H1 (cell line): ENCODE results near the gene ILF2. TPM values are rescaled to one million over a fixed set of nuclear protein-coding genes. Genes with fewer than 3 reads are reported as not detected.

Experiments
- CBX5 ChIP-seq: fragments of 300-800, 300-1000 bp; sonication (generic); IDR thresholded peaks from 2 replicates; pipeline ENCODE4 v1.7.1; 2016; ENCODE audit warnings: antibody characterized with exemption, low read length, low read depth
- CHD2 ChIP-seq: IDR thresholded peaks from 2 replicates; pipeline ENCODE4 v1.6.1; 2012; ENCODE audit warnings: low read length, improper control_type of control experiment
- E2F6 ChIP-seq: IDR thresholded peaks from 2 replicates; pipeline ENCODE4 v1.6.1; 2012; ENCODE audit warnings: inconsistent platforms
- EZH2 ChIP-seq: fragments of 200-600 bp; sonication (generic); IDR thresholded peaks from 2 replicates; pipeline ENCODE4 v1.7.1; 2012; ENCODE audit warnings: low read depth, mild to moderate bottlenecking, moderate library complexity, low read length, inconsistent platforms; ENCODE audit not compliant: severe bottlenecking
- HDAC6 ChIP-seq: IDR thresholded peaks from one replicate; pipeline ENCODE4 v1.7.1; 2012; ENCODE audit warnings: low read depth, mild to moderate bottlenecking, inconsistent platforms, low read length, moderate library complexity
- KDM1A ChIP-seq: fragments of 200-600, 300-600 bp; sonication (generic); IDR thresholded peaks from 2 replicates; pipeline ENCODE4 v1.7.1; 2016; ENCODE audit warnings: mild to moderate bottlenecking, low read length, borderline replicate concordance
- KDM4A ChIP-seq: IDR thresholded peaks from one replicate; pipeline ENCODE4 v1.7.1; 2012; ENCODE audit warnings: low read depth, mild to moderate bottlenecking, moderate library complexity, low read length, inconsistent platforms; ENCODE audit not compliant: severe bottlenecking
- PHF8 ChIP-seq: fragments of 200-600 bp; sonication (generic); conservative IDR thresholded peaks from 2 replicates; pipeline ENCODE4 v1.7.1; 2012; ENCODE audit warnings: low read depth, mild to moderate bottlenecking, inconsistent platforms, low read length, moderate library complexity
- POU5F1 ChIP-seq: IDR thresholded peaks from 2 replicates; pipeline ENCODE4 v1.6.1; 2011; ENCODE audit warnings: low read depth, mild to moderate bottlenecking, low read length, moderate library complexity
- RAD21 ChIP-seq, 2 experiments: IDR thresholded peaks in 1 of 2; conservative IDR thresholded peaks in 1 of 2; 2 replicates each; pipeline ENCODE4 v1.6.1; 2011; ENCODE audit warnings: low read depth in 2 of 2, low read length in 2 of 2, improper control_type of control experiment in 1 of 2, inconsistent platforms in 1 of 2, mild to moderate bottlenecking in 1 of 2, moderate library complexity in 1 of 2
- RBBP5 ChIP-seq: IDR thresholded peaks from 2 replicates; pipeline ENCODE4 v1.7.1; 2012; ENCODE audit warnings: low read depth, mild to moderate bottlenecking, inconsistent platforms, low read length, moderate library complexity, borderline replicate concordance
- RXRA ChIP-seq: IDR thresholded peaks from 2 replicates; pipeline ENCODE4 v1.6.1; 2011; ENCODE audit warnings: low read depth, mild to moderate bottlenecking, low read length, moderate library complexity; ENCODE audit not compliant: insufficient read depth
- SIN3A ChIP-seq, 2 experiments: IDR thresholded peaks in 1 of 2; conservative IDR thresholded peaks in 1 of 2; 2 replicates each; pipeline ENCODE4 v1.6.1; 2011 to 2012; ENCODE audit warnings: low read length in 2 of 2, improper control_type of control experiment in 1 of 2, low read depth in 1 of 2, mild to moderate bottlenecking in 1 of 2
- SP2 ChIP-seq: IDR thresholded peaks from 2 replicates; pipeline ENCODE4 v1.6.1; 2012; ENCODE audit warnings: mild to moderate bottlenecking, low read length, inconsistent platforms
- SRF ChIP-seq: IDR thresholded peaks from 2 replicates; pipeline ENCODE4 v1.6.1; 2011; ENCODE audit warnings: mild to moderate bottlenecking, low read depth, low read length, moderate library complexity
- TAF7 ChIP-seq: optimal IDR thresholded peaks from 2 replicates; pipeline ENCODE3; 2011; ENCODE audit warnings: low read depth, mild to moderate bottlenecking, inconsistent platforms, low read length, moderate library complexity, borderline replicate concordance
- TBP ChIP-seq: IDR thresholded peaks from 2 replicates; pipeline ENCODE4 v1.6.1; 2011; ENCODE audit warnings: low read depth, low read length, improper control_type of control experiment
- polyA plus RNA-seq, 7 experiments: library from polyadenylated mRNA; depleted of rRNA in 3 of 7; stranded (reverse) in 5 of 7; unstranded in 2 of 7; fragments of >200 nt in 5 of 7; fragments of 200-250 nt in 2 of 7; gene quantifications; 1 replicate in 5 of 7; 2 replicates in 1 of 7; 4 replicates in 1 of 7; pipeline versions ENCODE4 v1.2.1 to v1.2.3, GENCODE V29; 2011 to 2013; ENCODE audit warnings: missing spikeins in 2 of 7, mixed read lengths in 2 of 7
- total RNA-seq: library from RNA; stranded (reverse); fragmentation: NEBNext Ultra II Directional; extraction: Animal tissue kit (Norgen Biotek cat#: 25700); gene quantifications from 2 replicates; pipeline ENCODE4 v1.2.1, GENCODE V29; 2021
- TF ChIP-seq, protein P1 (sequence below), 3 experiments: IDR thresholded peaks; 1 replicate in 2 of 3; 2 replicates in 1 of 3; pipeline versions ENCODE4 v1.5.1 to v1.6.1; 2011; ENCODE audit warnings: low read length in 3 of 3, mild to moderate bottlenecking in 3 of 3, inconsistent platforms in 2 of 3, low read depth in 1 of 3, moderate library complexity in 1 of 3; ENCODE audit not compliant: insufficient read depth in 1 of 3; ENCODE audit errors: control extremely low read depth in 1 of 3

The ILF2 gene
- total and polyA plus RNA-seq, 2 of the 8 experiments (the other 6 are each of a cell fraction or from before 2014, with no cell fraction given), result 389 to 474 TPM

DNA sequence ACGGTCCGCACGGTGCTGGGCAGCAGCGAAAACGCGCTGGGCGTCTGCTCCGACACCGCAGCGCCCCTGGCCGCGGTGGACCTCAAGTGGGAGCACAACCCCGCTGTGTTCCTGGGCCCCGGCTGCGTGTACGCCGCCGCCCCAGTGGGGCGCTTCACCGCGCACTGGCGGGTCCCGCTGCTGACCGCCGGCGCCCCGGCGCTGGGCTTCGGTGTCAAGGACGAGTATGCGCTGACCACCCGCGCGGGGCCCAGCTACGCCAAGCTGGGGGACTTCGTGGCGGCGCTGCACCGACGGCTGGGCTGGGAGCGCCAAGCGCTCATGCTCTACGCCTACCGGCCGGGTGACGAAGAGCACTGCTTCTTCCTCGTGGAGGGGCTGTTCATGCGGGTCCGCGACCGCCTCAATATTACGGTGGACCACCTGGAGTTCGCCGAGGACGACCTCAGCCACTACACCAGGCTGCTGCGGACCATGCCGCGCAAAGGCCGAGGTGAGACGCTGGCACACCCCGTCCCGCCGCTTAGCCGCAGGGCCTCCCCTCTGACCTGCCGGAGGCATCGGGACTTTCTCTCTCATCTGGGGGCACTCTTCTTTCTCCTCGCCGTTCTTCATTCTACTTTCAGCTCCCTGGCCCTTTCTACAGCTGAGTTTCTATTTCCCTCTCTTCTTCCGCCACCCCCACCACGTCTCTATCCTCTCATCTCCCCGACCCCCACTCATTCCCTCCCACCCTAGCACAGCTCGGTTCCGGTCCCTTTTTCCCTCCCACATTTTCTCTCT is 8.7 kb upstream of the ILF2 start (continued):
- TF ChIP-seq, protein P1, sequence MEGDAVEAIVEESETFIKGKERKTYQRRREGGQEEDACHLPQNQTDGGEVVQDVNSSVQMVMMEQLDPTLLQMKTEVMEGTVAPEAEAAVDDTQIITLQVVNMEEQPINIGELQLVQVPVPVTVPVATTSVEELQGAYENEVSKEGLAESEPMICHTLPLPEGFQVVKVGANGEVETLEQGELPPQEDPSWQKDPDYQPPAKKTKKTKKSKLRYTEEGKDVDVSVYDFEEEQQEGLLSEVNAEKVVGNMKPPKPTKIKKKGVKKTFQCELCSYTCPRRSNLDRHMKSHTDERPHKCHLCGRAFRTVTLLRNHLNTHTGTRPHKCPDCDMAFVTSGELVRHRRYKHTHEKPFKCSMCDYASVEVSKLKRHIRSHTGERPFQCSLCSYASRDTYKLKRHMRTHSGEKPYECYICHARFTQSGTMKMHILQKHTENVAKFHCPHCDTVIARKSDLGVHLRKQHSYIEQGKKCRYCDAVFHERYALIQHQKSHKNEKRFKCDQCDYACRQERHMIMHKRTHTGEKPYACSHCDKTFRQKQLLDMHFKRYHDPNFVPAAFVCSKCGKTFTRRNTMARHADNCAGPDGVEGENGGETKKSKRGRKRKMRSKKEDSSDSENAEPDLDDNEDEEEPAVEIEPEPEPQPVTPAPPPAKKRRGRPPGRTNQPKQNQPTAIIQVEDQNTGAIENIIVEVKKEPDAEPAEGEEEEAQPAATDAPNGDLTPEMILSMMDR (IDR thresholded peaks at IDR 0.05; ENCODE audit: control extremely low read depth in 1 of 3, insufficient read depth in 1 of 3, low read depth in 1 of 3, low read length in 3 of 3), result peak in 1 of 3 experiments; percentile 5; a peak in 1 of 4 replicates
- TF ChIP-seq CHD2 (no peak), POU5F1 (no peak), TBP (no peak), RBBP5 (no peak; the same call in 1 of the 2 replicates), HDAC6 (no peak), PHF8 (0 out of 2 replicates have a peak, but pooled peaks have one; percentile 26), SP2 (no peak), KDM4A (peak; percentile 85), EZH2 (peak; percentile 64), E2F6 (0 out of 2 replicates have a peak, but pooled peaks have one; percentile 33), SRF (no peak), RXRA (no peak), RAD21 (IDR thresholded peaks at IDR 0.05 in 1 of 2, conservative IDR thresholded peaks at IDR 0.05 in 1 of 2; ENCODE audit: low read depth in 2 of 2, low read length in 2 of 2) (no peak), KDM1A (no peak), CBX5 (no peak), SIN3A (conservative IDR thresholded peaks at IDR 0.05 in 1 of 2, IDR thresholded peaks at IDR 0.05 in 1 of 2; ENCODE audit: low read depth in 1 of 2, low read length in 2 of 2) (peak; percentile 18 to 47; a peak in 1 of 4 replicates), TAF7 (no peak)
